Transverse colon (tissue), 4 donors: Measurements from ENCODE around the gene LRRN4CL. TPM values are rescaled to one million over a fixed set of nuclear protein-coding genes. Genes with fewer than 3 reads are reported as not detected.

Experiments used
- DNase-seq: peaks from one replicate; pipeline ENCODE4 v3.0.0-alpha.2; 2019
- H3K27ac ChIP-seq, 4 donors: fragments of 200-600 bp; sonication (generic); 2 replicates each; pipeline ENCODE4 v1.5.1; 2016 to 2018; ENCODE audit warnings: inconsistent platforms in 4 of 4
- H3K27me3 ChIP-seq: fragments of 200-600 bp; sonication (generic); 2 replicates; pipeline ENCODE4 v1.5.1; 2017; ENCODE audit warnings: inconsistent platforms
- H3K36me3 ChIP-seq, 4 donors: fragments of 200-600 bp; sonication (generic); 2 replicates each; pipeline ENCODE4 v1.5.1; 2017 to 2019; ENCODE audit warnings: inconsistent platforms in 4 of 4
- H3K4me1 ChIP-seq, 4 donors: fragments of 200-600 bp; sonication (generic); 2 replicates each; pipeline ENCODE4 v1.5.1; 2017 to 2020; ENCODE audit warnings: inconsistent platforms in 4 of 4
- H3K4me3 ChIP-seq, 4 donors: fragments of 200-600 bp; sonication (generic); 1 replicate in 1 of 4; 2 replicates in 3 of 4; pipeline versions ENCODE4 v1.5.1 to v1.6.1; 2017 to 2019; ENCODE audit warnings: inconsistent platforms in 4 of 4
- H3K9me3 ChIP-seq, 2 donors: fragments of 200-600 bp; sonication (generic); 2 replicates each; pipeline ENCODE4 v1.5.1; 2017 to 2019; ENCODE audit warnings: inconsistent platforms in 2 of 2
- EP300 ChIP-seq: sonication (generic); formaldehyde crosslinking; IDR thresholded peaks from one replicate; pipeline ENCODE4 v1.6.1; 2017; ENCODE audit warnings: antibody characterized with exemption, low read depth
- POLR2A ChIP-seq: fragments of 450-650 bp; IDR thresholded peaks from one replicate; pipeline ENCODE4 v1.6.1; 2016; ENCODE audit warnings: antibody characterized with exemption, mild to moderate bottlenecking, moderate library complexity
- POLR2AphosphoS5 ChIP-seq, 3 donors: sonication (generic); formaldehyde crosslinking; IDR thresholded peaks; one replicate each; pipeline ENCODE4 v1.6.1; 2016; ENCODE audit warnings: antibody characterized with exemption in 3 of 3
- WGBS, 2 donors: methylation state at CpG; one replicate each; pipeline ENCODE4 v1.1.5; 2018; ENCODE audit warnings: low coverage in 1 of 2; 5-methylcytosine and 5-hydroxymethylcytosine counted together
- in situ Hi-C, 4 donors: fragments of 200-750 bp; cut with MboI; loops; one replicate each; pipeline versions ENCODE4 v1.15.0 to v1.15.1; 2017; ENCODE audit warnings: low sequenced_read_pairs in 3 of 4, low pct_ligation_motif_present in 1 of 4, low pct_unique_long_range_greater_than_20kb in 1 of 4
- intact Hi-C: fragments of 100-400 bp; cut with DNase I; formaldehyde crosslinking; loops from one replicate; pipeline ENCODE4 v1.15.1; 2023; ENCODE audit warnings: low total_unique reads
- total RNA-seq, 4 donors: library from RNA; depleted of rRNA; stranded (reverse); fragments of >200 nt; gene quantifications; one replicate each; pipeline ENCODE4 v1.1.0, GENCODE V29; 2016
- TF ChIP-seq, protein P1 (sequence below), 5 experiments: fragments of 200-600 bp in 3 of 5; fragments of 450-650 bp in 2 of 5; sonication (generic) in 3 of 5; IDR thresholded peaks; 1 replicate in 2 of 5; 2 replicates in 3 of 5; pipeline ENCODE4 v1.5.1; 2016 to 2017; ENCODE audit warnings: antibody characterized with exemption in 5 of 5, inconsistent platforms in 3 of 5, mild to moderate bottlenecking in 2 of 5, moderate library complexity in 1 of 5

Gene LRRN4CL
- total RNA-seq, 4 donors from 2014 or later = 8.2 to 24.7 (median 9.0) TPM

DNA sequence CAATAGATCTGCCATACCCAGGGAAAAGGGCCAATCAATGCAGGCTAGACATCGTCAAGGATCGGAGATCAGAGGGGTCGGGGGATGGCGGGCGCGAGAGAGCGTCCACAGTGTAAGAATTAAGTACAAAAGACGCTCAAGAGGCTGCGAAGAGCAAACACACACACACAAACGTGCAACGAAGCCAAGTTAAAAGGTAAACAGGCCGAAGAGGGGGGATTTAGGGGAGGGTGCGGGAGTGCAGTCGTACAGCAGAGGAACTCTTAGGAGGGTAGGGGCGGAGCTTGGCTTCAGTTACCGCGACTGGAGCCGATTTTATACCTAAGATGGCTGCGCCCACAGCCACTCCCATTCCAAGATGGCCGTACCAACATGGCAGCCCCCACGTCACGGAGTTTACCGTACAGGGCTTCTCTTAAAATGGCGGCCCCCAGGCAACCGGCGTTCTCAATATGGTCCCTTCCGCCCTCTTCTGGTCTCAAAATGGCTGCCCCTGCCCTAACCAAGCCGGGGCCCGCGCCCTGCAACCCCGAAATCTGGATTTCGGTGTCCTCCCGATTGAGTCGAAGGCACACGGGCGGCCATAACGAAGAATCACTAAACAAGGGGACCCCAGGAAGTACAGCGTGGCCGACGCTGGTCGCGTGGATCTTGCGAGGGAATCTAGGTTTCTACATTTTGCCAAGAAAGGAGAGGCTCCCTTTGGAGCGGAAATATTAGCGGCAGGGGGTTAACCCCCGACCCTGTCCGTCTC is 20.1 kb upstream of the LRRN4CL start:
- Histone ChIP-seq H3K27ac (peak overlapping the region; percentile 93 to 98 (median 96)), H3K9me3 (no peaks in the 10 kb centered on the region), H3K4me3 (peak overlapping the region; percentile 50 to 71 (median 53)), H3K27me3 (no peaks in the 10 kb centered on the region), H3K4me1 (peaks cover 33 to 63% (median 40%) of the 10 kb centered on the region in 4 donors), H3K36me3 (peaks cover 0 to 20% (median 0%) of the 10 kb centered on the region in 4 donors)
- intact Hi-C loops = no loop called here
- TF ChIP-seq EP300 = no peak
- TF ChIP-seq, protein P1, sequence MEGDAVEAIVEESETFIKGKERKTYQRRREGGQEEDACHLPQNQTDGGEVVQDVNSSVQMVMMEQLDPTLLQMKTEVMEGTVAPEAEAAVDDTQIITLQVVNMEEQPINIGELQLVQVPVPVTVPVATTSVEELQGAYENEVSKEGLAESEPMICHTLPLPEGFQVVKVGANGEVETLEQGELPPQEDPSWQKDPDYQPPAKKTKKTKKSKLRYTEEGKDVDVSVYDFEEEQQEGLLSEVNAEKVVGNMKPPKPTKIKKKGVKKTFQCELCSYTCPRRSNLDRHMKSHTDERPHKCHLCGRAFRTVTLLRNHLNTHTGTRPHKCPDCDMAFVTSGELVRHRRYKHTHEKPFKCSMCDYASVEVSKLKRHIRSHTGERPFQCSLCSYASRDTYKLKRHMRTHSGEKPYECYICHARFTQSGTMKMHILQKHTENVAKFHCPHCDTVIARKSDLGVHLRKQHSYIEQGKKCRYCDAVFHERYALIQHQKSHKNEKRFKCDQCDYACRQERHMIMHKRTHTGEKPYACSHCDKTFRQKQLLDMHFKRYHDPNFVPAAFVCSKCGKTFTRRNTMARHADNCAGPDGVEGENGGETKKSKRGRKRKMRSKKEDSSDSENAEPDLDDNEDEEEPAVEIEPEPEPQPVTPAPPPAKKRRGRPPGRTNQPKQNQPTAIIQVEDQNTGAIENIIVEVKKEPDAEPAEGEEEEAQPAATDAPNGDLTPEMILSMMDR (IDR thresholded peaks at IDR 0.05) = peak in 3 of 5 experiments; percentile 15 to 30 (median 17)
- peak; percentile 45 to 91 (median 88) for TF ChIP-seq POLR2AphosphoS5 (IDR thresholded peaks at IDR 0.05)
- peak; percentile 92 for TF ChIP-seq POLR2A
- WGBS, 2 donors = 0 to 2% methylated on average over 15 to 47 of the region's 47 CpGs
- DNase-seq = peak; percentile 98
- in situ Hi-C loops = no loop called here

DNA sequence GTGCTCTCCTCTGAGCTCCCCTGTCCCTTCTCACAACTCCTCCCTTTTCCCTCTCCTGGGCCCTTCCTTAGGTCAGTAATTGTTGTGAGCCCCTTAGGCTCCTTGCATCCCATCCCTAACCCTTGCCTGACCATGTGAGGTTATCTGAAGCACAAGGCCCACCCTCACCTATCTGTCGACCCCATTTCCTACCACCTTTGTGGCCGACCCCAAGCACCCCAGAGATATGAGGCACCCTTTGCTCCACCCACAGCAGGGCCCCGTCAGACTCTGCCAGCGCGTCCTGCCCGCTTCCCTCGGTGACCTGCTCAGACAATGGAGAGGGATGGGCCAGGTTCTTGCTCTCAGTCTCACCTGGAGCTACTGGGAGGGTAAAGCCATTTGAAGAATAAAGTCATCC is 19.5 kb upstream of the LRRN4CL start:
- peaks cover 0 to 14% (median 0%) of the 10 kb centered on the region in 4 donors for H3K36me3 ChIP-seq
- no peaks in the 10 kb centered on the region for H3K27me3 ChIP-seq
- peaks cover 33 to 57% (median 40%) of the 10 kb centered on the region in 4 donors for H3K4me1 ChIP-seq
- peak overlapping the region; percentile 30 to 71 (median 51) for H3K4me3 ChIP-seq
- in situ Hi-C loops = no loop called here
- WGBS, 2 donors = 0 to 2% methylated on average over 2 to 7 of the region's 7 CpGs
- intact Hi-C loops = no loop called here
- H3K27ac ChIP-seq = peak overlapping the region; percentile 93 to 98 (median 96)
- DNase-seq = peak; percentile 54
- TF ChIP-seq EP300 (no peak), POLR2A (no peak), POLR2AphosphoS5 (IDR thresholded peaks at IDR 0.05) (no peak)
- TF ChIP-seq, protein P1 (IDR thresholded peaks at IDR 0.05) = no peak
- H3K9me3 ChIP-seq = no peaks in the 10 kb centered on the region

DNA sequence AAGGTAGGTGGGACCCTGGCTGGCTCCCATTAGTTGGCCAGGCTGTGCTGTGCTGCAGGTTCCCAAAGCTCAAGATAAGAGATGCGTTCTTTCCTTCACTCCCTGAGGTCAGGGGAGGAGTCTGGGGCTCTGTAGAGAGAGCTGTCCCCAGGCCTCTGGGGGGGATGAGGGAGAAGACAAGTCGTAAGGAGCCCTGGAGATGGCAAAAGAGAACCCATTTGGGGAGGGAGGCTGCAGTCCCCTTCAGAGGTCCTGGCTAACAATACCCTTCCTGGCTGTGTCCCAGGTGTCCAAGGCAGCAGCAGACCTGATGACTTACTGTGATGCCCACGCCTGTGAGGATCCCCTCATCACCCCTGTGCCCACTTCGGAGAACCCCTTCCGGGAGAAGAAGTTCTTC is 19.1 kb upstream of the LRRN4CL start:
- Histone ChIP-seq H3K36me3 (peaks cover 0 to 10% (median 0%) of the 10 kb centered on the region in 4 donors), H3K27me3 (no peaks in the 10 kb centered on the region), H3K9me3 (no peaks in the 10 kb centered on the region), H3K4me1 (peaks cover 33 to 53% (median 40%) of the 10 kb centered on the region in 4 donors), H3K4me3 (peak overlapping the region in 2 of 4 donors; percentile 50 to 71), H3K27ac (peak overlapping the region; percentile 93 to 98 (median 96))
- WGBS, 2 donors = 60 to 86% methylated on average over 1 to 5 of the region's 5 CpGs
- intact Hi-C loops (no loop called here), in situ Hi-C loops (no loop called here)
- no peak for DNase-seq
- TF ChIP-seq EP300 = no peak
- TF ChIP-seq, protein P1 (IDR thresholded peaks at IDR 0.05) = no peak
- TF ChIP-seq POLR2A = no peak
- no peak for TF ChIP-seq POLR2AphosphoS5 (IDR thresholded peaks at IDR 0.05)

DNA sequence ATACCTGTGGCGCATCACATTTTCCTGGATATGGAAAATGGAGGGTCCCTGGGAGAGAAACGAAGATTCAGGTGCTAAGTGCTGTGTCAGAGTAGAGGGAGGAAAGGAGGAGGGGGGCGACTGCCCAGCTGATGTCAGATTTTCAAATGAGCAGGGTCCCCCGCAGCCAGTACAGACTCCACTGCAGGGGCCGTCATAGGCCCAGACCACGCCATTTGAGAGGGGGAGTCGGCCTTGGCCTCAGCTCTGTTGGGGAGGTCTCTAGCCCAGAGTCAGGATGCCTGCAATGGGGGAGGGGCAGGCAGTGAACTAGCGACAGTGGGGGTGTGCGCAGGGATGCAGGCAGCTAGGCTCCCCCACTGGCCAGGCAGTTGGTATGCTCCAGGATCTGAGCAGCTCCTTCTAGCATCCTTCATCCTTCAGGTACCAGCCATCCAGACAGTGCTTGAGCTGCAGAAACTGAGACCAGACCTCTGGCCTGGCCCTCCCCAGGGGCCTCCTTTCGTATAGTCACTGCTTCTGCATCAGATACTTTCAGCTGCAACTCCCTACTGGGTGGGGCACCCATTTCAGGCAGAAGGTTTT is 18.0 kb upstream of the LRRN4CL start, which contains the start of the genes BSCL2 and GNG3:
Gene BSCL2, minus strand, starts transcription at position 148 of the 585 bp plus-strand sequence. CDS start 229 bp downstream, outside the sequence.
Gene GNG3, plus strand, starts transcription at position 400 of the 585 bp plus-strand sequence. CDS start 620 bp downstream, outside the sequence.
- DNase-seq = no peak
- no peak for TF ChIP-seq EP300
- TF ChIP-seq POLR2AphosphoS5 (IDR thresholded peaks at IDR 0.05) = no peak
- no peak for TF ChIP-seq POLR2A
- TF ChIP-seq, protein P1 (IDR thresholded peaks at IDR 0.05) = no peak
- WGBS, 2 donors = 93% methylated on average over 9 of the region's 10 CpGs; no CpG with 5 or more reads in 1 of the 2 donors

More for the DNA sequence above, 18.0 kb upstream of the LRRN4CL start, which contains the start of the genes BSCL2 and GNG3:
- peak within 1 kb of the TSS; percentile 93 to 98 (median 96) for H3K27ac ChIP-seq
- in situ Hi-C loops = no loop called here
- no peaks in the 10 kb centered on the region for H3K27me3 ChIP-seq
- H3K36me3 ChIP-seq = peaks cover 0 to 7% (median 0%) of the 10 kb centered on the region in 4 donors
- peak within 1 kb of the TSS; percentile 57 to 71 (median 64) for H3K4me3 ChIP-seq
- H3K9me3 ChIP-seq = no peaks in the 10 kb centered on the region
- intact Hi-C loops = no loop called here
- peaks cover 31 to 44% (median 36%) of the 10 kb centered on the region in 4 donors for H3K4me1 ChIP-seq
